D721Med (cell line): ENCODE results near the gene DNAH14.

Experiments used
- DNase-seq: peaks from one replicate; pipeline ENCODE4 v3.0.0; 2011; ENCODE audit warnings: low spot score; ENCODE audit not compliant: insufficient read length
- FAIRE-seq: peaks from 2 replicates; lab custom pipeline; 2011; peaks lifted over from hg19 to GRCh38; lab: Jason Lieb, UNC
- CTCF ChIP-seq: IDR thresholded peaks from 2 replicates; pipeline ENCODE4 v1.5.1; 2012; ENCODE audit warnings: mild to moderate bottlenecking, control low read depth; ENCODE audit not compliant: insufficient read depth; ENCODE audit errors: missing control alignments

DNAH14 gene

DNA sequence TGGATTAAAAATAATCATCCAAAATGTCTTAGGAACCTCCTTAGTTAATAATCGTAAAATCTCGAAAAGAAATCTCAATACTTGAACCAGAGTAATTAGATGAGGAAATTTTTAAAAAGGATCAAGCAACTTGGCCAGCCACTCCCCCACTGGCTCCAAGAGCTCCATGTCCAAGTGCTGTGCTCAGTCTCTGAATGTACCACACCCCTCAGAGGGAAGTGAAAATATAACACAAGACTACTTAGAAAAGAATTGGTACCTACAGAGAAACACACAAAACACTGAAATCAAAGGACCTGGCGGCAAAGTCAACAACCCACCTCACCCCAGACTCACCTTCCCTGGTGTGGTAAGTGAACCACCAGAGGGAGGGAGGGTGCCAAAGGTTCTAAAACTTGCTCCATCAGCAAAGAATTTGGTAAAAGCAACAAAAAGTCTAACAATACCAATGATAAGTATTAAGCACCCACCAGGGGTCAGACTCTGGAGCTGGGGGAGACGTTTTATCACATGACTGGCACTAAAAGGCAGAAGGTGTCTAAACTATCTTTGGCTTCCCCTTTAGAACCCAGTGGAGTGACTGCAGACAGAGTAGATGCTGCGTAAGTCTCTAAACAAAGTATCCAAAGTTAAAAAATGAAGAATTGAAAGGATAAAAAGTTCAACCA is 484.4 kb downstream of the DNAH14 start:
- FAIRE-seq (no peak), DNase-seq (no peak)
- no peak for TF ChIP-seq CTCF

DNA sequence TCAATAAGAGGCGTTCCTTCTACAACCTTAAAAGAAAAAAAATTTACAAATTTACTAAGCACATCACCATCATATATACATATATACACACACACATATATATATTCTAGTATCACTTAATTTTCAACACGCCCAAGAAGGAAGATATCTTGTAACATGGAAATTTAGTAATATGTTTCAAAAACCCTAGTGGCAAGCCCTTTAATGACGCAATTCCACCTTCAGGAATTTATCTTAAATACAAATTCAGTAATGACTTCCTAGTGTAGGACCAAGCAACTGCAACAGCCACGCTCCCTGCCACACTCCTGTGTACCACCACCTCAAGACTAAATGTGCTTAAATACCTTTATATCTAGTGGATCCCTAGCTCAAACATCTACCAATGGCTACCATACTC is 485.8 kb downstream of the DNAH14 start:
- DNase-seq (no peak), FAIRE-seq (no peak)
- TF ChIP-seq CTCF: no peak

GRCh38 chr1:225415967-225416745 is 486.7 kb downstream of the DNAH14 start:
- TF ChIP-seq CTCF: no peak

DNA sequence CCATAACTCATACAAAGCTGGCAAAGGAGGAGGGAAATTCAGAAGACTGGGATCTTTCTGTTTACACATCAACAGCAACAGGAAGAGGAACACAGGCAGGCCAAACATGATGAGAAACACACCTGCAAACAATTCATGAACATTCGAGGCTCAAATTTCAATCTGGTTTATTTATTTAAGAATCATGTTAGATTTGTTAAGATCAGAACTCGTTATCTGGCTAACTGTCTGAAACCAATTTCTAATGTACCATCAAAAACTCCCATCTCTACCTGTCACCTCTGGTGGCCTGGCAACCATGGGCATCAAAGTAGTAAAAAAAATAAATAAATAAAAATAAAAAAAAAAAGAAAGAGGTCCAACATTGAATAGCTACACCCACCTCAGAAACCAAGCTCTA is 488.6 kb downstream of the DNAH14 start:
- FAIRE-seq (no peak), DNase-seq (no peak)
- no peak for TF ChIP-seq CTCF

More at GRCh38 chr1:225415967-225416745, 486.7 kb downstream of the DNAH14 start:
- peak; percentile 94 for FAIRE-seq
- DNase-seq: peak; percentile 70

- no peak for TF ChIP-seq CTCF
- FAIRE-seq (no peak), DNase-seq (no peak)
These were observed 489.1 kb downstream of the DNAH14 start for GRCh38 chr1:225418598-225418997.

GRCh38 chr1:225422031-225422605 is 492.6 kb downstream of the DNAH14 start:
- FAIRE-seq (peak; percentile 60), DNase-seq (no peak)
- TF ChIP-seq CTCF: no peak
